ENCODE results near the gene EIF5A2. TPM values are rescaled to one million over a fixed set of nuclear protein-coding genes. Genes with fewer than 3 reads are reported as not detected.

The EIF5A2 gene
- total RNA-seq (2022): 16.1 and 16.6 TPM in 2 replicates
- percentile 70 among the genes with signal in this experiment for Bru-seq, nascent RNA
- BruChase-seq, experiment 1, labeled RNA remaining after a 2-hour chase: percentile 82 among the genes with signal in this experiment
- percentile 85 among the genes with signal in this experiment for BruChase-seq, experiment 2, labeled RNA remaining after a 6-hour chase
- long read RNA-seq, full-length matches to known transcripts: 43 of 44 reads
- long read RNA-seq, partial matches to known transcripts: 0 of 44 reads
- long read RNA-seq, other reads (novel, unspliced or antisense): 1 of 44 reads

- CTCF ChIA-PET: no interaction called here
- intact Hi-C loops (cut with micrococcal nuclease; ENCODE audit: unreplicated experiment): loop anchor here (1.0 kb wide), 1 partner anchor 39 kb away; no protein-coding TSS in a partner anchor
- Histone ChIP-seq H3K9me3 (no peaks in the 10 kb centered on the region), H3K4me1 (no peaks in the 10 kb centered on the region), H3K4me3 (ENCODE audit: low read depth, low read length) (peak within 1 kb of the TSS; percentile 84), H3K27me3 (replicated peaks; ENCODE audit: control insufficient read depth, insufficient read depth, low read length) (no peaks in the 10 kb centered on the region), H3K36me3 (ENCODE audit: control insufficient read depth, insufficient read depth, low read length) (no peaks in the 10 kb centered on the region)
- peak within 1 kb of the TSS; percentile 75 for H3K27ac Mint-ChIP-seq (ENCODE audit: unreplicated experiment)
- no TSS peak for BruUV-seq (replicated peaks)
- no peaks in the 10 kb centered on the region for H3K4me1 Mint-ChIP-seq (ENCODE audit: low read depth, unreplicated experiment)
- POLR2A ChIA-PET: interaction anchor here (0.7 to 3.0 kb wide), 5 partner anchors 11 to 902 kb away, joined by 3 to 36 read pairs (median 3); partner anchors contain the start of genes PLD1 and RPL22L1
- no peaks in the 10 kb centered on the region for H3K27me3 Mint-ChIP-seq (ENCODE audit: insufficient read depth, unreplicated experiment)
- no peak for TF ChIP-seq CTCF (IDR thresholded peaks at IDR 0.05; ENCODE audit: insufficient read depth in 1 of 2, low read depth in 1 of 2, low read length in 1 of 2, severe bottlenecking in 1 of 2, unreplicated experiment in 1 of 2)
- peak; percentile 97 to 99 for DNase-seq
- H3K4me3 Mint-ChIP-seq (ENCODE audit: unreplicated experiment): peak within 1 kb of the TSS; percentile 90
- no peaks in the 10 kb centered on the region for H3K9me3 Mint-ChIP-seq (ENCODE audit: unreplicated experiment)
- peaks cover 18% of the 10 kb centered on the region for H3K36me3 Mint-ChIP-seq (ENCODE audit: insufficient read depth, unreplicated experiment)
Measured at GRCh38 chr3:170908235-170909116, at the start of gene EIF5A2. Gene EIF5A2 (minus strand): TSS chr3:170908637. CDS start chr3:170907806, 831 bp downstream.

- no peaks in the 10 kb centered on the region for H3K27me3 Mint-ChIP-seq (ENCODE audit: insufficient read depth, unreplicated experiment)
- H3K36me3 Mint-ChIP-seq (ENCODE audit: insufficient read depth, unreplicated experiment): no peaks in the 10 kb centered on the region
- POLR2A ChIA-PET: no interaction called here
- Histone ChIP-seq H3K4me1 (no peaks in the 10 kb centered on the region), H3K36me3 (ENCODE audit: control insufficient read depth, insufficient read depth, low read length) (no peaks in the 10 kb centered on the region), H3K4me3 (ENCODE audit: low read depth, low read length) (no peak overlapping the region), H3K27me3 (replicated peaks; ENCODE audit: control insufficient read depth, insufficient read depth, low read length) (no peaks in the 10 kb centered on the region), H3K9me3 (no peaks in the 10 kb centered on the region)
- H3K27ac Mint-ChIP-seq (ENCODE audit: unreplicated experiment): no peak overlapping the region
- no peak for TF ChIP-seq CTCF (IDR thresholded peaks at IDR 0.05; ENCODE audit: insufficient read depth in 1 of 2, low read depth in 1 of 2, low read length in 1 of 2, severe bottlenecking in 1 of 2, unreplicated experiment in 1 of 2)
- CTCF ChIA-PET: no interaction called here
- BruUV-seq (replicated peaks): no TSS peak
- H3K4me1 Mint-ChIP-seq (ENCODE audit: low read depth, unreplicated experiment): peaks cover 7% of the 10 kb centered on the region
- no peak overlapping the region for H3K4me3 Mint-ChIP-seq (ENCODE audit: unreplicated experiment)
- intact Hi-C loops (cut with micrococcal nuclease; ENCODE audit: unreplicated experiment): no loop called here
- no peaks in the 10 kb centered on the region for H3K9me3 Mint-ChIP-seq (ENCODE audit: unreplicated experiment)
- DNase-seq: no peak
Measured at GRCh38 chr3:170956647-170957046, 48.2 kb upstream of the EIF5A2 start.

GRCh38 chr3:170953736-170954135 lies 45.3 kb upstream of the EIF5A2 start:
- Histone ChIP-seq H3K27me3 (replicated peaks; ENCODE audit: control insufficient read depth, insufficient read depth, low read length) (no peaks in the 10 kb centered on the region), H3K36me3 (ENCODE audit: control insufficient read depth, insufficient read depth, low read length) (no peaks in the 10 kb centered on the region), H3K4me1 (no peaks in the 10 kb centered on the region), H3K4me3 (ENCODE audit: low read depth, low read length) (no peak overlapping the region), H3K9me3 (no peaks in the 10 kb centered on the region)
- TF ChIP-seq CTCF (IDR thresholded peaks at IDR 0.05; ENCODE audit: insufficient read depth in 1 of 2, low read depth in 1 of 2, low read length in 1 of 2, severe bottlenecking in 1 of 2, unreplicated experiment in 1 of 2): no peak
- Mint-ChIP-seq H3K4me1 (ENCODE audit: low read depth, unreplicated experiment) (no peaks in the 10 kb centered on the region), H3K27ac (ENCODE audit: unreplicated experiment) (no peak overlapping the region), H3K27me3 (ENCODE audit: insufficient read depth, unreplicated experiment) (no peaks in the 10 kb centered on the region), H3K9me3 (ENCODE audit: unreplicated experiment) (no peaks in the 10 kb centered on the region), H3K36me3 (ENCODE audit: insufficient read depth, unreplicated experiment) (no peaks in the 10 kb centered on the region), H3K4me3 (ENCODE audit: unreplicated experiment) (no peak overlapping the region)
- ChIA-PET CTCF (interaction anchor here (0.6 kb wide), 1 partner anchor 584 kb away, joined by 6 read pairs; no protein-coding TSS in a partner anchor), POLR2A (no interaction called here)
- DNase-seq: no peak
- intact Hi-C loops (cut with micrococcal nuclease; ENCODE audit: unreplicated experiment): no loop called here
- no TSS peak for BruUV-seq (replicated peaks)

Data from Caco-2 (cell line).